Motor neuron (in vitro differentiated cells): ENCODE measurements around the gene ABR. TPM values are rescaled to one million over a fixed set of nuclear protein-coding genes. Genes with fewer than 3 reads are reported as not detected.

Experiments
- ATAC-seq, 8 experiments: fragments of 200-7000 bp; cut with Tn5 transposase; replicated peaks in 6 of 8; 2 replicates each; pipeline ENCODE4 v1.8.0; 2021; ENCODE audit warnings: mild to moderate bottlenecking in 8 of 8, moderate library complexity in 8 of 8
- H3K27ac ChIP-seq, 2 donors: fragments of 250-450 bp; sonication (Bioruptor Pico); 2 replicates each; pipeline ENCODE4 v1.9.0; 2021; ENCODE audit warnings: antibody characterized with exemption in 2 of 2, mild to moderate bottlenecking in 2 of 2, moderate library complexity in 1 of 2
- H3K4me1 ChIP-seq, 2 donors: fragments of 250-450 bp; sonication (Bioruptor Pico); replicated peaks in 1 of 2; 2 replicates each; pipeline ENCODE4 v1.6.1; 2021; ENCODE audit warnings: antibody characterized with exemption in 2 of 2, mild to moderate bottlenecking in 2 of 2, moderate library complexity in 1 of 2
- H3K4me3 ChIP-seq, 5 donors: fragments of 250-450 bp; sonication (Bioruptor Pico); 2 replicates each; pipeline ENCODE4 v1.9.0; 2021; ENCODE audit warnings: antibody characterized with exemption in 5 of 5, mild to moderate bottlenecking in 5 of 5, moderate library complexity in 4 of 5
- WGBS, 10 experiments: fragments of 450-650 bp; shearing (Covaris generic); methylation state at CpG; one replicate each; pipeline ENCODE4 v1.0.0; 2022; 5-methylcytosine and 5-hydroxymethylcytosine counted together
- in situ Hi-C, 9 experiments: fragments of 400-800 bp; cut with MboI; loops; one replicate each; pipeline ENCODE4 v1.15.0; 2021; ENCODE audit warnings: low sequenced_read_pairs in 9 of 9, low pct_unique_long_range_greater_than_20kb in 2 of 9; ENCODE audit not compliant: unreplicated experiment in 9 of 9
- total RNA-seq, 8 experiments: library from RNA; unstranded; fragments of 300-600 nt; gene quantifications; 2 replicates each; pipeline versions ENCODE4 v1.2.3 to v1.2.4, GENCODE V29; 2022

The ABR gene
- total RNA-seq, 8 experiments from 2014 or later, result 21.4 to 87.4 (median 33.1) TPM

DNA sequence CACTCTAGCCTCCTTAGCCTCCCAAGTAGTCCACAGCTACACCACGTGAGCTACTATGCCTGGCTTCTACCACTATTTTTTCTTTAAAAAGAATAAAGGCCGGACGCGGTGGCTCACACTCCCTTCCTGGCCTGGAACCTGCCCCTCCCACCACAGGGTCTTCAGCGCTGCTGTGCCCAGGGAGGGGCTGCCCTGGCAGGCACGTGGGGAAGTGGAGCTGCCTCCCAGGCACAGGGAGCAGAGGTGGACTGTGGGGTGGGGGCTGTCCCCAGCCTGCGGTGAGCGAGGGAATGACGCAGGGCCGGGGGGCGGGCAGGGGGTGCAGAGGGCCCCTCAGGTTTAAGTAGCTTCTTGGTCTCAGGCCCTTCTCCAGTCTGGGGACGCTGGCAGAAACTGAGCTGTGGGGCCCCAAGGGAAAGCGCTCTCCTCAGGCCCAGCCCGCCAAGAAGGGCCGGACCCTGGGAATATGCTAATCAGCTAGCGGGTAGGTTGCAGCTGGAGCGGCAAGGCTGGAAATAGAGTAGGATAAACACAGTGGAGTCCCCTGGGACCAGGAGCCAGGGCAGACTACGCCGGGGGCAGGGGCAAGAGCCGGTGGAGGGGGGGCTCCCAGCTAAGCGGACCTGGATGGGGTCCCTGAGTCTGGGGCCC, 136.1 kb downstream of the ABR start:
- ATAC-seq, result peak in 7 of 8 experiments; percentile 71 to 90 (median 84)

DNA sequence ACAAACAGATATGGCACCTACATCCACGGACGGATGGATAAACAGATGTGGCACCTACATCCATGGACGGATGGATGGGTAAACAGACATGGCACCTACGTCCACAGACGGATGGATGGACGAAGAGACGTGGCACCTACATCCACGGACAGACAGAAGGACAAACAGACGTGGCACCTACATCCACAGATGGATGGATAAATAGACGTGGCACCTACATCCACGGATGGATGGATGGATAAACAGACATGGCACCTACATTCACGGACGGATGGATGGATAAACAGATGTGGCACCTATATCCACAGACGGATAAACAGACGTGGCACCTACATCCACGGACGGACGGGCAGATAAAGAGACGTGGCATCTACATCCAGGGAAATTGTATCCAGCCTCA, 137.3 kb downstream of the ABR start:
- WGBS, 10 experiments, result 88 to 100% (median 96%) methylated on average over 1 to 8 of the region's 19 CpGs; no CpG with 5 or more reads in 6 of the 10 experiments
- in situ Hi-C loops, result no loop called here
- H3K4me3 ChIP-seq, result no peak overlapping the region

More for the DNA sequence above, 136.1 kb downstream of the ABR start:
- Histone ChIP-seq H3K4me1 (peaks cover 38 to 43% of the 10 kb centered on the region in 2 donors), H3K4me3 (no peak overlapping the region), H3K27ac (peak overlapping the region in 1 of 2 donors; percentile 31)
- 78 to 88% (median 83%) methylated on average over 1 to 5 of the region's 21 CpGs; no CpG with 5 or more reads in 7 of the 10 experiments for WGBS, 10 experiments
- in situ Hi-C loops, result no loop called here

DNA sequence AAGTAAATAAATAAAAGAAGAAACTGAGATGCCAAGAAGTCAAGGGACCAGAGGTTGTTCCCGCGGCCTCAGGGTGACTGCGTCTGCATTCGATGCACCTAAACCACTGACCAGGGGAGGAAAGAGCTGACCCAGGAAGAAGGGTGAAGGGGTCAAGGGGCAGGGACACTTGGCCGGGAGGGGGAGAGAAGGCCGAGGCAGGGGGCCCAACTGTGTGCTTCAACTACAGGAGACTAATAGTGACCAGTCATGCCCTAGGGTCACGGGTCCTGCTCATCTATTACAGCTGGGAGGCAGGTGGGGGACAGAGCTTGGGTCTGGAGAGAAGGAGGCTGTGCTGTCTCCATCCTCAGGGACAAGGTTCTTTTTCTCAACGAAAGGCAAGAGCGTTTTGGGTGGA, 138.0 kb downstream of the ABR start:
- WGBS, 10 experiments, result 60 to 100% (median 95%) methylated on average over 1 to 7 of the region's 9 CpGs; no CpG with 5 or more reads in 5 of the 10 experiments
- H3K4me1 ChIP-seq, result peaks cover 33 to 44% of the 10 kb centered on the region in 2 donors
- no peak overlapping the region for H3K27ac ChIP-seq
- no peak overlapping the region for H3K4me3 ChIP-seq
- no peak for ATAC-seq
- in situ Hi-C loops, result no loop called here

More for the DNA sequence above, 137.3 kb downstream of the ABR start:
- no peak for ATAC-seq
- no peak overlapping the region for H3K27ac ChIP-seq
- H3K4me1 ChIP-seq, result peaks cover 38 to 44% of the 10 kb centered on the region in 2 donors

DNA sequence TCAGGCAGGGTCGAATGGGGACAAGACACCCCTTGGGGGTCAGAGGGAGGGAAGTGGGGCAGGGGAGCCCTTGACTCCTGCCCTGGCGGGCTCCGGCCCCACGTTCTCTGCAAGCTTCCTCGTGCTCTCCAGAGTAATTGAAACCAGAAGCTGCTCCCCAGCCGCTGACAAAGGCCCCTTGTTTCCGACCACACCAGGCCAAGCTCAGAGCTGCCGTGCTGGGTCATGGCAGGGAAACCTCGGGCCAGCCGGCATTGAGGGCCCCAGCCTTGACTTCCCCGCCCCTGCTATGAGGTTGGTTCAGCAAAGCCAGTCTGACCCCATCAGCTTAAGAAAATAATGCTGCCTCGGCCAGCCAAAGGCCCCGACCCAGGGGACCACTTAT, 139.6 kb downstream of the ABR start:
- H3K4me3 ChIP-seq, result no peak overlapping the region
- H3K4me1 ChIP-seq, result peaks cover 37 to 50% of the 10 kb centered on the region in 2 donors
- no CpG with 5 or more reads among the region's 13 CpGs for WGBS, 10 experiments
- no peak for ATAC-seq
- in situ Hi-C loops, result no loop called here
- no peak overlapping the region for H3K27ac ChIP-seq

DNA sequence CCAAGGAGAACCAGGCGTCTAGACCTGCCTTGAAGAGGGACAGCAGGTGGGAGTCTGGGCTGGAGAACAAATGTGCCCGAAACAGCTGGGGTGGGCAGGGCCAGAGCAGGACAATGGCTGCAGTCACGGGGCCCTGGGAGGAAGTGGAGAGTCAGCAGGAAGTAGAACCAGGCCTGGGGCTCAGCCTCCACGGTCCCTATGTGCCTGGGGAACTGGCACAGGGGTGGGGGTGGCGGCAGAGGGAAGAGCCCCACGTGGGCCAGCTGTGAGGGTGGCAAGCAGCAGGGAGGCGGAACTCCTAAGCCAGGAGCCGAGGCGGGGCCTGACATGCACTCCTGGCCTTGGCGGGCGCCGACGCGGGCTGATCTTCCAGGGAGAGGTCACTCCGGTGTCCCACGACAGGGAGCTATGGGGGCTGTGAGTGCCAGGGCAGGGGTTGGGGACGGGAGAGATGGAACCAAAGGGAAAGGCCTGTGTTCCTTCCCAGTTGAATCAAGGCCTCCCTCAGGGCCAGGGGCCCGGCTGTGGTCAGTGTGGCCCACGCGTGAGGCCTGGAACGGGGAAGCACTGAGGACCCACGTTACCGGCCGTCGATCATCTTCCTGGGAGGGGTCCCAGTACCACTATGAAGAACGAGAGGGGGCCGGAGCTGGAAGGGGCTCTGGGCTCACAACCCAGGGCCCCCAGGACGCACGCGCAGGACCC, 140.1 kb downstream of the ABR start:
- ATAC-seq, result peak in 5 of 8 experiments; percentile 9 to 34 (median 25)
- WGBS, 10 experiments, result 65 to 80% (median 70%) methylated on average over 4 to 5 of the region's 30 CpGs; no CpG with 5 or more reads in 7 of the 10 experiments
- H3K4me3 ChIP-seq, result no peak overlapping the region
- no peak overlapping the region for H3K27ac ChIP-seq
- in situ Hi-C loops, result no loop called here
- H3K4me1 ChIP-seq, result peaks cover 42 to 55% of the 10 kb centered on the region in 2 donors

DNA sequence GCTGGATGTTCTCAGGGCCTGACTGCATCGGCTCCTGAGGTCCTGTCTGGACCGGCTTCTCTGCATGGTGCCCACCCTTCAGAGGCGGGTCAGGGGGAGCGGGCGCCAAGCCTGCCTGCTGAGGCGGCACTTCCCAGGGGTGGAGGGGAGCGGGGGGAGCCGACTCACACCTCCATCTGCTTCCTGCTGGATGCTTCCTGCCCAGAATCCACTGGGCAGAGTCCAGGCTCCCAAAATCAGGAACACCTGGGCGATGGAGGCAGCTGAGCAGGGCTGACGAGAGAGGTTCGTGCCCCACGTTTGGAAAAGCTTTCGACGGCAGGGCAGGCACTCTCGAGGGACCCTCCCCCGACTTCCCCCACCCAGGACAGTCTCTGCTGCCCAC, 140.7 kb downstream of the ABR start:
- H3K4me1 ChIP-seq, result peaks cover 43 to 59% of the 10 kb centered on the region in 2 donors
- ATAC-seq, result no peak
- H3K4me3 ChIP-seq, result no peak overlapping the region
- in situ Hi-C loops, result no loop called here
- H3K27ac ChIP-seq, result no peak overlapping the region
- 50 to 100% methylated on average over 1 to 3 of the region's 16 CpGs; no CpG with 5 or more reads in 8 of the 10 experiments for WGBS, 10 experiments

DNA sequence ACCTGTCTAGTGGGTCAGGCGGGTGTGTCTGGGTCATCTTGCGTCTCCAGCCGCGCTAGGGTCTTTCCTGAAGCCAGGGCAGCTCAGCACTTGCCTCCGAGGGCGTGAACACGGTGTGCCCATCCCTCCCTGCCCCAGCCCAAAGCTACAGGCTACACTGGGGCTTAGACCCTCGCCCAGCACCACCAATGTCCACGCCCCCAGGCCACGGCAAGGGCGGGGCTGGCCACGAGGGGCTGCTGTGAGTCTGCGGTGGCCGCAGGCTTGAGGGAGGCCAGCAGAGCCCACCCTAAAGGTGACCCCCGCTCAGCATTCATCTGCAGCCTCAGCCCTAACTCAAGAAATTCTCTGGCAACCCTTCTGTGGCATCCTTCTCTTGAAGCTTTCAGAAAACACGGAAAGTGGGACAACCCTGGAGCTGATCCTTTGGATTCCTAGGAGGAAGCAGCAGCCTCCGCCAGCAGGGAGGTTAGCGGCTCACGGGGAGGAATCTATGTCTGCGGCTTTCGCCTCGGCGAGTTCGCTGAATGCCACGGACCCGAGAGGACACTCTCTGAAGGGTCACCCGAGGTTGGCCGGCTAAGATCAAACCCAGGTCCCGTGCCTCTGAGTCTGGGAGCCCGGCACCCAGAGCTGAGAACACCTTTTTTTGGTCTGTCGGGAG, 141.2 kb downstream of the ABR start:
- in situ Hi-C loops, result no loop called here
- Histone ChIP-seq H3K4me1 (peaks cover 38 to 53% of the 10 kb centered on the region in 2 donors), H3K4me3 (no peak overlapping the region), H3K27ac (no peak overlapping the region)
- WGBS, 10 experiments, result 80 to 92% (median 88%) methylated on average over 3 to 15 of the region's 31 CpGs; no CpG with 5 or more reads in 5 of the 10 experiments
- no peak for ATAC-seq

DNA sequence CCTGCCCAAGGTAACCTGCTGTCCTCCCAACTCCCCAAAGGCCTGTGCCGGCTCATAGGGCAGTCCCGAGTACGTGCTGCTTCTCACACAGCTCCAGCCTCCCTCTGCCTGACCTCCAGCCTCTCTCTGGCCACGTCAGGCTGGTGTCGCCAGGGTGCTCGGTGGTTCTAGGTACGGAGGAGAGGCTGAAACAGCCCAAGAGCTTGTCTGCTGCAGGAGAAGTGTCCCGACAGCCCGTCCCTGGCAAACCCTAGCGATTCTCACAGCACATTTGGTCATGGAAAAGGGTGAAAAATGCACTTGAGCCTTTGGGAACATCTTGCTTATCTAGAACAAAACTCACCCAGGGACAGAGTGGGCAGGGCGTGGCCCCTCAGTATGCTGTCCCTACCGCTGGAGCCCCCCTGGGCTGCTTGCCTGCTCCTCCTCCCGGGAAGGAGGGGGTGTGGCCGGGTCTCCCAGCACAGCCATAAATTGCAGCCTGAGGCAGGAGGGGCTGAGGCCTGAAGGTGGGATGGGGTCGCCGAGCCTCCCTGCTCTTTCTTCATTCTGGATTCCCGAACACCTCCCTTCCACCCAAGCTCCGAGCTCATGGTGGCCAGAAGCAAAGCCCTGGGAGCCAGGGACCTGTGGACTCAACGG, 142.4 kb downstream of the ABR start:
- H3K4me3 ChIP-seq, result no peak overlapping the region
- H3K27ac ChIP-seq, result peak overlapping the region; percentile 7 to 59
- in situ Hi-C loops, result no loop called here
- WGBS, 10 experiments, result 50 to 100% (median 100%) methylated on average over 1 to 5 of the region's 19 CpGs; no CpG with 5 or more reads in 2 of the 10 experiments
- peaks cover 38 to 50% of the 10 kb centered on the region in 2 donors for H3K4me1 ChIP-seq
- ATAC-seq, result peak in 1 of 8 experiments; percentile 18

DNA sequence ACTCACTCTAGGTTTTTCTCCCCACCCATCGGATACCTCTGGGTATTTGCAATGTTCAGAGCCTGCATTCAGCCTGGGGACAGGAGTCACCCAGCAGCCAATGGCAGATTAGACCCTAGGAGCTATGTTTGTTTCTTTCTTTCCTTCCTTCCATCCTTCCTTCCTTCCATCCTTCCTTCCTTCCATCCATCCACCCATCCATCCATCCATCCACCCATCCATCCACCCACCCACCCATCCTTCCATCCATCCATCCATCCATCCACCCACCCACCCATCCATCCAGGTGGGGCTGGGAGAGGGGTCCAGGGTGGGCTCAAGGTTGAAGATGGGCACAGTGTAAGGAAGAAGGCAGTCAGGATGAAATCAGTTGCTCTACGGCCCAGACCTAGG, 142.9 kb downstream of the ABR start:
- WGBS, 10 experiments, result 100% methylated on average over 1 of the region's 2 CpGs; no CpG with 5 or more reads in 9 of the 10 experiments
- Histone ChIP-seq H3K27ac (no peak overlapping the region), H3K4me3 (no peak overlapping the region), H3K4me1 (peaks cover 41 to 53% of the 10 kb centered on the region in 2 donors)
- ATAC-seq, result no peak
- in situ Hi-C loops, result no loop called here

DNA sequence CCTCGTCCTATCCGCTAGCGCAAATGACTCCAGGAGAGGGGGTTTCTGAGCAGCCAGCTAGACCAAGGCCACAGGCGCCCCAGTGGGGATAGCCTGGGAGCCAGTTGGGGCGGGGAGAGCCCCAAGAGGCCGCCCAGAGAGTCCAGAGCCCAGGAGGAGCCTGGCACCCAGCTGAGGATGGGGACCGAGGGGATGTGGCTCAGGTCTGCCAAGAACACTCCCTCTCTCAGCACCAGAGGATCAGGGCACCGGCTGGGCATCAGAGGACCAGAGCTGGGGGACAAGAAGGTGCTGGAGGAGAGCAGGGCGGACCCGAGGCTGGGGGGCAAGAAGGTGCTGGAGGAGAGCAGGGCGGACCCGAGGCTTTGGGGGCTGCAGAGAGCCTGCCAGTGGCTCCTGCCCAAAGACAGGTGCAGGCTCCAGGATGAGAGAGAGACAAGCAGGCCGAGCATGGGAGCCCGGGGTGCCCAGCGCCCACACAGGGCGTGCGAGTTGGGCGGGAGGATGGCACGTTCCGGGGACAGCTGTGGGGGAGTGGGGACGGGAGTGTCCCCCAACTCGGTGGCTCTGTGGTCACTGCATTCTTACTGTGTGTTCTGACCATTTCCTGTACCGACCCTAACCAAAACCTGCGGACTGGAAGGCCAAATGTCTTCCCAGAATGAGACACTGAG, 143.5 kb downstream of the ABR start:
- H3K27ac ChIP-seq, result peak overlapping the region; percentile 64 to 72
- H3K4me1 ChIP-seq, result peaks cover 42 to 54% of the 10 kb centered on the region in 2 donors
- H3K4me3 ChIP-seq, result no peak overlapping the region
- WGBS, 10 experiments, result 56 to 100% (median 100%) methylated on average over 1 to 3 of the region's 24 CpGs; no CpG with 5 or more reads in 7 of the 10 experiments
- in situ Hi-C loops, result no loop called here
- peak in 1 of 8 experiments; percentile 1 for ATAC-seq

DNA sequence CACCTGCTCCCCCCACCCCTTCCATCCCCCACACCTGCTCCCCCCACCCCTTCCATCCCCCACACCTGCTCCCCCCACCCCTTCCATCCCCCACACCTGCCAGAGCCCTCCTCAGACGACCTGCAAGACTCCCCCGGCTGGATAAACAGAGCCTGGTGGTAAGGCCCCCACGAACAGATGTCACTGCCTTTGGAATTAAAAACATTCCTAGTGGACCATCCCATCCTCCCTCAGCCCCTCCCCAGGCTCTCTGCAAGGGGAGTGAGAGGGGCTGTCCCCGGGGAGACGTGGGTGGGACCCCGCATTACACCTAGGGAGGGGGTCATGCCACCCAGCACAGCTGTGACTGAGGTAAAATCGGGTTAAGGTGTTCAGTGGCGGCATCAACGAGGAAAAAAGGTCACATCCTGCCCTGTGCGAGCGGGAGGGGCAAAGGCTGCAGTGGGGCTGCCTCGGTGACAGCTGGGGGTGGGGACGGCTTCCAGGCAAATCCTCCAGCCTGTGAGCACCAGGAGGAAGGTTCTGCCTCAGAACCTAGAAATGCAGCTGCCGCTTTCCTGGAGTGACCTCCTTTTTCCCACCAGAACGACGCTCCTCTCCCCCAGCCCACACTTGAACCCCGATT, 144.1 kb downstream of the ABR start:
- Histone ChIP-seq H3K4me1 (peaks cover 48 to 54% of the 10 kb centered on the region in 2 donors), H3K4me3 (no peak overlapping the region), H3K27ac (peak overlapping the region; percentile 64 to 72)
- in situ Hi-C loops, result no loop called here
- WGBS, 10 experiments, result 40 to 62% methylated on average over 3 to 6 of the region's 17 CpGs; no CpG with 5 or more reads in 8 of the 10 experiments
- ATAC-seq, result peak in 4 of 8 experiments; percentile 5 to 25 (median 14)
